GM13977 (cell line): ENCODE results near the gene HLA-A.

Source experiments
- DNase-seq: peaks from one replicate; pipeline ENCODE4 v3.0.0; 2012; ENCODE audit warnings: low spot score
- CTCF ChIP-seq: IDR thresholded peaks from 2 replicates; pipeline ENCODE4 v1.5.1; 2012; ENCODE audit warnings: mild to moderate bottlenecking, control low read depth; ENCODE audit not compliant: insufficient read depth; ENCODE audit errors: extremely low read depth, missing control alignments
- in situ Hi-C: fragments of 300-500 bp; cut with MboI; formaldehyde crosslinking; loops from one replicate; pipeline ENCODE4 v1.12.0; 2022; ENCODE audit warnings: low sequenced_read_pairs, low pct_unique_long_range_greater_than_20kb, mixed read lengths, inconsistent platforms; ENCODE audit not compliant: unreplicated experiment

HLA-A gene

GRCh38 chr6:29968905-29969304 is 26.6 kb downstream of the HLA-A start:
- in situ Hi-C loops: no loop called here
- no peak for TF ChIP-seq CTCF
- DNase-seq: no peak

- in situ Hi-C loops: no loop called here
- no peak for DNase-seq
- TF ChIP-seq CTCF: no peak
Observed at GRCh38 chr6:29970711-29971110, 28.4 kb downstream of the HLA-A start.

GRCh38 chr6:29974901-29975560 is 32.7 kb downstream of the HLA-A start:
- TF ChIP-seq CTCF: no peak

GRCh38 chr6:29975561-29975907 is 33.2 kb downstream of the HLA-A start:
- no peak for TF ChIP-seq CTCF
- DNase-seq: no peak
- in situ Hi-C loops: no loop called here

More at GRCh38 chr6:29974901-29975560, 32.7 kb downstream of the HLA-A start:
- no peak for DNase-seq
- in situ Hi-C loops: no loop called here

GRCh38 chr6:29976253-29976587 is 33.9 kb downstream of the HLA-A start:
- no peak for TF ChIP-seq CTCF
- no peak for DNase-seq
- in situ Hi-C loops: no loop called here

- in situ Hi-C loops: no loop called here
- peak; percentile 74 for DNase-seq
- peak; percentile 37 for TF ChIP-seq CTCF
Observed at GRCh38 chr6:29976588-29977424, 34.5 kb downstream of the HLA-A start.
